Activated CD8-positive, alpha-beta T cell treated with anti-CD3 and anti-CD28 coated beads for 36 hours (primary cell): ENCODE data around the gene MFSD6. TPM values are rescaled to one million over a fixed set of nuclear protein-coding genes. Genes with fewer than 3 reads are reported as not detected.

Experiments
- ATAC-seq: fragments of 200-7000 bp; cut with Tn5 transposase; one replicate; pipeline ENCODE4 v1.10.0; 2021; ENCODE audit warnings: mild to moderate bottlenecking, moderate library complexity
- CTCF ChIA-PET: fragments of 350-600 bp; sonication (Branson Sonifier 250); formaldehyde crosslinking; loops from one replicate; lab custom pipeline; 2021; ENCODE audit warnings: antibody characterized with exemption; lab: Charles Lee
- POLR2A ChIA-PET: fragments of 350-600 bp; sonication (Branson Sonifier 250); formaldehyde crosslinking; loops from one replicate; lab custom pipeline; 2021; ENCODE audit warnings: antibody characterized with exemption; lab: Charles Lee
- DNase-seq: peaks from one replicate; pipeline ENCODE4 v3.0.0-alpha.2; 2020
- H3K27ac Mint-ChIP-seq: one replicate; pipeline ENCODE4 v1.8.0; 2021; ENCODE audit warnings: mild to moderate bottlenecking, mixed read lengths
- H3K27me3 Mint-ChIP-seq: one replicate; pipeline ENCODE4 v1.8.0; 2021; ENCODE audit warnings: mixed read lengths
- H3K36me3 Mint-ChIP-seq: one replicate; pipeline ENCODE4 v1.8.0; 2021; ENCODE audit warnings: low read depth, mixed read lengths
- H3K4me1 Mint-ChIP-seq: one replicate; pipeline ENCODE4 v1.8.0; 2021; ENCODE audit warnings: low read depth, mixed read lengths
- H3K4me3 Mint-ChIP-seq: one replicate; pipeline ENCODE4 v1.8.0; 2021; ENCODE audit warnings: mild to moderate bottlenecking, moderate library complexity, mixed read lengths
- H3K9me3 Mint-ChIP-seq: one replicate; pipeline ENCODE4 v1.8.0; 2021; ENCODE audit warnings: mixed read lengths
- CTCF ChIP-seq: fragments of 200-600 bp; IDR thresholded peaks from one replicate; pipeline ENCODE4 v1.8.0; 2022; ENCODE audit warnings: antibody characterized with exemption, mild to moderate bottlenecking
- intact Hi-C: fragments of 100-400 bp; cut with micrococcal nuclease; formaldehyde crosslinking; loops from one replicate; pipeline ENCODE4 v1.10.0; 2022
- total RNA-seq, 2 experiments: library from RNA; stranded (reverse); gene quantifications; one replicate each; pipeline ENCODE4 v1.2.3, GENCODE V29; 2021

MFSD6 gene
- total RNA-seq, 2 experiments from 2014 or later, result 31.5 to 32.8 TPM

- ChIA-PET POLR2A (interaction anchor here (0.7 to 2.1 kb wide), 21 partner anchors 9 to 215 kb away, joined by 3 to 11 read pairs (median 4); partner anchors contain the start of genes HIBCH, MFSD6 and NAB1), CTCF (interaction anchor here (0.7 kb wide), 1 partner anchor 226 kb away, joined by 4 read pairs; no protein-coding TSS in a partner anchor)
- Mint-ChIP-seq H3K36me3 (peaks cover 42% of the 10 kb centered on the region), H3K9me3 (peaks cover 29% of the 10 kb centered on the region), H3K4me3 (peak within 1 kb of the TSS; percentile 96), H3K4me1 (peaks cover 52% of the 10 kb centered on the region), H3K27ac (peak within 1 kb of the TSS; percentile 100), H3K27me3 (no peaks in the 10 kb centered on the region)
- ATAC-seq (peak; percentile 78), DNase-seq (peak; percentile 86)
- intact Hi-C loops, result loop anchor here (5.0 to 10.0 kb wide), 2 partner anchors 118 to 230 kb away; no protein-coding TSS in a partner anchor
- no peak for TF ChIP-seq CTCF
These were observed 126.4 kb downstream of the MFSD6 start, which contains the start of gene NEMP2 for GRCh38 chr2:190534310-190535120. NEMP2 (minus strand) TSS chr2:190534722; CDS start chr2:190534655, 67 bp downstream.

- intact Hi-C loops, result loop anchor here (10.0 kb wide), 1 partner anchor 230 kb away; no protein-coding TSS in a partner anchor
- Mint-ChIP-seq H3K4me1 (peaks cover 46% of the 10 kb centered on the region), H3K27ac (peak overlapping the region; percentile 96), H3K36me3 (peaks cover 45% of the 10 kb centered on the region), H3K4me3 (peak overlapping the region; percentile 96), H3K9me3 (peaks cover 33% of the 10 kb centered on the region), H3K27me3 (no peaks in the 10 kb centered on the region)
- TF ChIP-seq CTCF, result no peak
- no peak for ATAC-seq
- no peak for DNase-seq
- ChIA-PET CTCF (no interaction called here), POLR2A (interaction anchor here (0.7 to 2.1 kb wide), 14 partner anchors 9 to 187 kb away, joined by 3 to 11 read pairs (median 4); partner anchors contain the start of gene MFSD6)
These were observed 126.9 kb downstream of the MFSD6 start for GRCh38 chr2:190535121-190535439.

GRCh38 chr2:190535586-190535985 lies 127.4 kb downstream of the MFSD6 start:
- TF ChIP-seq CTCF, result no peak
- peak overlapping the region; percentile 96 for H3K4me3 Mint-ChIP-seq
- DNase-seq, result no peak
- H3K36me3 Mint-ChIP-seq, result peaks cover 49% of the 10 kb centered on the region
- ChIA-PET CTCF (no interaction called here), POLR2A (interaction anchor here (1.1 to 1.5 kb wide), 2 partner anchors 100 to 144 kb away, joined by 3 to 4 read pairs; no protein-coding TSS in a partner anchor)
- H3K27ac Mint-ChIP-seq, result peak overlapping the region; percentile 80
- no peaks in the 10 kb centered on the region for H3K27me3 Mint-ChIP-seq
- no peak for ATAC-seq
- H3K9me3 Mint-ChIP-seq, result peaks cover 38% of the 10 kb centered on the region
- H3K4me1 Mint-ChIP-seq, result peaks cover 41% of the 10 kb centered on the region
- intact Hi-C loops, result loop anchor here (10.0 kb wide), 1 partner anchor 229 kb away; no protein-coding TSS in a partner anchor

- no peak overlapping the region for H3K4me3 Mint-ChIP-seq
- ChIA-PET POLR2A (interaction anchor here (2.0 kb wide), 1 partner anchor 130 kb away, joined by 5 read pairs; no protein-coding TSS in a partner anchor), CTCF (no interaction called here)
- H3K27ac Mint-ChIP-seq, result no peak overlapping the region
- no peak for DNase-seq
- peaks cover 66% of the 10 kb centered on the region for H3K36me3 Mint-ChIP-seq
- H3K4me1 Mint-ChIP-seq, result peaks cover 23% of the 10 kb centered on the region
- no peak for ATAC-seq
- no peaks in the 10 kb centered on the region for H3K27me3 Mint-ChIP-seq
- H3K9me3 Mint-ChIP-seq, result peaks cover 58% of the 10 kb centered on the region
- intact Hi-C loops, result loop anchor here (10.0 kb wide), 1 partner anchor 227 kb away; no protein-coding TSS in a partner anchor
- no peak for TF ChIP-seq CTCF
These were observed 129.6 kb downstream of the MFSD6 start for GRCh38 chr2:190537765-190538164.
